ENCODE results near the gene FAM170B. TPM values are rescaled to one million over a fixed set of nuclear protein-coding genes. Genes with fewer than 3 reads are reported as not detected.
A peak's percentile ranks its signal among the peaks of the same experiment; 100 is the strongest.

The FAM170B gene
- not detected in 2 replicates for total RNA-seq (2014; rRNA removed; shearing (Covaris generic))

DNA sequence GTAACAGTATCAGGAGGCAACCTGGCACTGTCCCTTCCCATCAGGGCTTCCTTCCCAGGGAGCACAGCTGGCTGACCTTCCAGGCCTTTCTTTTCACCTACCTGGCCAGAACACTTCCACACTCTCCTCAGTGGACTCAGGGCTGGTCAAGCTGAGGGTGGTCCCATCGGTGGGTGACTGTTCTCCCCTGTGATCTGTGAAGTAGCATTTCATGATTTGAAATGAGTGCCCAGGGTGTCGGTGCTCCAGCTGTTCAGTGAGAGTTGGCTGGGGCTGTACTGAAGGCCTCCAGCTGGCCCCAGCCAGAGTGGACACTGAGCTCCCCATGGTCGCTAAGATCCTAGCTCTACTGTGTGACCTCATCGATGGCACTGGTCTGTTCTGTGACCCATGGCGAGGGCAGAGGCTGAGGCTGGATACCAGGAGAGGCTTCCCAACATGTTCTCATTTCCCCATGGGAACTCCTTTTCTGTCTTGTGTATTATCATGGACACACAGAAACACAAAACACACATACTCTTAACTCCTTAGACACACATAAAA, at the start of gene FAM170B:
Gene FAM170B, minus strand, starts transcription at position 316 of the 543 bp plus-strand sequence. Its CDS starts 103 bp downstream, at position 213.
- DNase-seq (ENCODE audit: low read depth) = no peak

DNA sequence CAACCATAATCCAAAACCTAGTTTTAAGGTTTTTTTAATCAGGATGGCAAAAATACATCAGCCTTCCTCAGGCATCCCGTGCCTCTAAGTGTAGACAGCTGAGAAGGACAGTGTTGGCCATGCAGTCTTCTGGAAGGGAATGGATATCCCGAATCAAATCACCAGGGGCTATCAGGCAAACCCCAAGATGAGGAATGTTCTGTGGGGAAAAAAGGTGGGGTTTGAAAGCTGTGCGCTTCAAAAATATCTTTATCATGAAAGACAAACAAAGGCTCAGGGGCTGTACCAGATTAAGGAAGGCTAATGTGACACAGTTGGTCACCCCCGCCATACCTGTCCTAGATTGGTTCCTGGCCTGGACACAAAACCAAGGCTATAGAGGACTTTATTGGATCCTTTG, 49.0 kb upstream of the FAM170B start:
- DNase-seq (ENCODE audit: low read depth) = no peak

DNA sequence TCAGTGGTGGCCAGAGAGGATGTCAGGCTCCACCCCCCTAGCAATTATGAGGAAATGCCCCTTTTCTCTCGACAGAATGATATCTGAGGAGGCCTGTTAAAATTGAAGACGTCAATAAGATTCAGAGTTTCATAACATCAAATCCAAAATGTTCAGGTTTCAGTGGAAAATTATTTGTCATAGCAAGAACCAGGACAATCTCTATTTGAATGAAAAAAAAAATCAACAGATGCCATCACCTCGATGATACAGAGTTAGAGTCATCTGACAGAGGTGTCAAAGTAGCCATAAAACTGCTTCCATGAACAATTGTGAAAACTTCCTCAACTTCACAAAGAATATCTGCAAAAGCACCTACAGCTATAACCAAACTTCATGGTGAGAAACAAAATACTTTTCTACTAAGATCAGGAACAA, 46.6 kb upstream of the FAM170B start:
- DNase-seq (ENCODE audit: low read depth) = no peak

DNA sequence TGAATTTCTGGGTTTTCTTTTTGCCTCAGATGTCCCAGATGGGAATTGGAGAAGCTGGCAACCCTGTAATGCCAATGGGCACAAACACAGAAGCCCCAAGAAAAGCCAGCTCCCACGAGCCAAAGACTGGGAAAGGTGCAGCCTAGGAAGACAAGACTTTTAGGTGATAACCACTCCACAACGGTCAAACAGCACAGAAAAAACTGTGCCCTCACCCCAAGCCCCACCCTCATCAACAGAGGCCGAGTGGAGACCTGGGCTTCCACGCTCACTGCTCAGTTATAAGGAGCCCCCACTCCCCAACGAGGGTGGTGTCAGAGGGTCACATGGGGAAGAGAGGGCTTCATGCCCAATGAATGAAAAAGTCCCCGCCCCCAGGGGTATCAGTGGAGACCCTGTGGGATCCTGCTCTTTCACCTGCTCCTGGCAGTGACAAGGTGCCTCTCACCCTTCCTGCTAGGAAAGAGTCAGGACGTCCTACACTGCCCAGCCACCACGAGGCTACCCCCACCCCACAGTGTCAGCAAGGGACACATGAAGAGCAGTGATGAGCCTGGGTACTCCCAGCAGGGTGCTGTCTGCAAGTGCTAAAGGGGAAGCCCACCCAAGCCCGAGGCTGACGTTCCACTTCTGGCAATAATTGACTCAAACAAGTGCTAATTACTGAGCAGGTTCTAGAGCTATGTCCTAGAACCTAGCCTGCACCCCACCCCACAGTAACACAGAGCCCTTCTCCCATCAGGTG, 46.0 kb upstream of the FAM170B start:
- no peak for DNase-seq (ENCODE audit: low read depth)

DNA sequence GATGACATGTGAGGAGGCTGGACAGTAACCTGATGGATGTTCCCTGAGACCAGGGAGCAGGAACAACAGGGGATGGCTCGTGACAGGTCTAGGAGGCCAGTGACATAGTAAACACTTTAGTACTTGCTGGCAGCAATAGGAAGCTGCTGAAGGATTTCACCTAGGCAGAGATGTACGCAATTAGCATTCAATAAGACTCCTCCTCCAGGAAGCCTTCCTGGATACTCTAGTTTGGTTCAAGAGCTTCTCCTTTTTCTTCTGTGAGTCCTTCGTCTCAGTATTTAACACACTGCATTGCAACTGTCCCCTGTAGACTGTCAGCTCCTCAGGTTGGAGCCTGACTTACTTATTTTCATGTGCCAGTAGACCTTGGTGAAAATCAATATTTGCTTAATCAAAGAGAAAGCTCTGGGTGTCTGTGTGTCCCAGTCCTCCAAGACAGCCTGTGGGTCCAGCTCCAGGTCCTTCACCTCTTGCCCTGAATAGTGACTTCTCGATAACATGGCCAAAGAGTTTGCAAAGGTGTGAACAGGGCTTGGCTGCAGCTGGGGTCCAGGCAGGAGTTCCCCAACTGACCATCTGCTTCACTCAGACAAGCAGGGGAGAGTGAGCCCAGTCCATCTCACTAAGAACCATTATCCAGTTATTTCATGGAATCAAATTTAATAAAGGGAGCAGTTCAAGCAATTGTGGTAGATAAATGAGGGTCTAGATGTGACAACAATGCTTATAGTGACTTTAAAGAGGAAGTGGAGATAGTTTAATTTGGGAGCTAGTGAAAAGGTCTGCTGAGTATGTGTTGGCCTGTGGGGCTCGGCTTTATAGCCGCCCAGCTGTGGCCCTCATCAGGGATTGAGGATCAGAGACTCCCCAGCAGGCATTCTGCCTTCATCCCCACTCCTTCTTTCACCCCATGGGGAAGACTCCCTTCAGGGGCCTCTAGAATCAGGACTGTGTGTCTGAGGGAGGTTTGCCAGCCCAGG, 45.0 kb upstream of the FAM170B start:
- DNase-seq (ENCODE audit: low read depth) = no peak

DNA sequence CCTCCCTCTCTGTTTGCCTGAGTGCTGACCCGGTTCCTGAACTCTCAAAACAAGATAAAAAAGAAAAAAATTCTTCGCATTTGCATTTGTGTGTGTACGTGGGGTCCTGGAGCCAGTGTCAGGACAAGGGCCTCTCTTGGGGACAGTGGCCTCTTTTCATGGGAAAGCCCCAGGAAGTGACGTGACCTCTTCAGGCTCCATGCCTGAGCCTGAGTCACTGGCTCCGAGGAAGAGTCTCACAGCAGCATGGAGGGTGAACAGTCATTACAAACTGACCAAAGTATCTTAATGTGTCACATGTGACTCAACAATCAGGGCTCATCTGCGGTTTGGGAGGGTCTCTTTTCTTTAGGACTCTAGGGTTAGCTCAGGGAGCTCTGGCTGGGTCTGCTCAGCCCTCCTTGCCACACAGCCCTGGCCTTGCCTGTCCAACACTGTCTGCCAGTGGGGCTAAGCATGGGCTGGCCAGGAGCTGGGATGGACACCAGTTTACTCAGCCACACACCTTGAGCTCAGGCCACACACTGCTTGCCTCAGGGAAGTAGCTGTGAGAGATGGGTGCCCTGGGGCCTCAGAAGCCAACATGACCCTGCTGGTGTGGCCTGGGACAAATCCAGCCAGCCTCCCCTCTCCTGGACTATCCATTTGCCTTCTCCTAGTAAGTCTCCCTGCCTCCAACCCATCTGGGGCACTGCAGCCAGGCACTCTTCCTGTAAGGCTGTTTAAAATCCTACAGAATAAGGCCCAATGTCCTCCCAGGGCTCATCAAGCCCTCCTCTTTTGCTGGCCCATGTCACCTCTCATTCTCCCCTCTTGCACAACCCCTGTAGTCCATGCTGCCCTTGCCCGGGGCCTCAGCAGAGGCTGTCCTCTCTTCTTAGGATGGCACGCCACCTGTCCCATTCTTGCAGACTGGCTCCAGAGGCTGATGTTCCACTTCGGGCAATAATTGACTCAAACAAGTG, 43.9 kb upstream of the FAM170B start:
- DNase-seq (ENCODE audit: low read depth) = peak; percentile 91

DNA sequence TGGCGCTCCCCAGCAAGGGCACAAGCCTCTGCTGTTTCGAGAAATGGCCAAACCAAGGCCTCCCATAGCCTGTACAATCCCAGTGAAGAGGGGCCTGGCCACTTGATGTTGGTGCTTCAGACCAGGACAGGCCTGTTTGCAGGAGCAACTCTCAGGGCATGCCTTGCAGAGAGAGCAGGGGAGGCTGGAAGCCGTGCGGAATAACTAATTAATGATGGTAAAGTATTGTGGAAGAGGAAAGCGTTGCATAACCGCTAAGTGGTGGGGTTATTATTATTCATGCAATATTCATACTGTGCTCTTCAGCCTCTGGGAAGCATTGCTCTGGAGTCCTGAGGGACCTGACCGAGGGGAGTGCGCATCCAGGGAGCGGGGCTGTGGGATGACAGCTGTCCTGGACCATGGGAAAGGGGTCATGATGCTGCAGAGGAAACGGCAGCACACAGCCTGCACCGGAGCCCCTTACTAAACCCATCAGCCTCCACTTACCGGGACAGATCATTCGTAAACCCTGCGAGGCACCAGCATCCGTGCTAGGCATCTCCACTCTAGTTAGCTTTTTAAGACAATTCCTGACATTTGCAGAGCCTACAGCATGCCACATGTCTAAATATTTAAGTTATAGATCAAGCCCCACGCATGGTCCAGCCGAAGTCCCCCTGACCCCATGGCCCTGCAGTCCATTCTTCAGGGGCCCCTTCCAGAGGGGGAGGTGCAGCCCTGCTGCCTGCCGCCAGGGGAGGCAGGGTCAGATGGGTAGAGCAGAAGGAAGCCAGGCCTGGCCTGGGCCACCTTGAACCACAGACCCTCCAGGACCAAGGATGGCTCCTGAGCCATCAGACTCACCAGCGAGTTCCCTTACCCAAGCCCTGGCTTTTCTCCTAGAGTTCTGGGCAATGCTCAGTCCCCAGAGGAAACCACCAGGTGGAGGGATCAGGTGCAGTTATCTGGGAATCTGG, 42.8 kb upstream of the FAM170B start:
- DNase-seq (ENCODE audit: low read depth) = no peak

DNA sequence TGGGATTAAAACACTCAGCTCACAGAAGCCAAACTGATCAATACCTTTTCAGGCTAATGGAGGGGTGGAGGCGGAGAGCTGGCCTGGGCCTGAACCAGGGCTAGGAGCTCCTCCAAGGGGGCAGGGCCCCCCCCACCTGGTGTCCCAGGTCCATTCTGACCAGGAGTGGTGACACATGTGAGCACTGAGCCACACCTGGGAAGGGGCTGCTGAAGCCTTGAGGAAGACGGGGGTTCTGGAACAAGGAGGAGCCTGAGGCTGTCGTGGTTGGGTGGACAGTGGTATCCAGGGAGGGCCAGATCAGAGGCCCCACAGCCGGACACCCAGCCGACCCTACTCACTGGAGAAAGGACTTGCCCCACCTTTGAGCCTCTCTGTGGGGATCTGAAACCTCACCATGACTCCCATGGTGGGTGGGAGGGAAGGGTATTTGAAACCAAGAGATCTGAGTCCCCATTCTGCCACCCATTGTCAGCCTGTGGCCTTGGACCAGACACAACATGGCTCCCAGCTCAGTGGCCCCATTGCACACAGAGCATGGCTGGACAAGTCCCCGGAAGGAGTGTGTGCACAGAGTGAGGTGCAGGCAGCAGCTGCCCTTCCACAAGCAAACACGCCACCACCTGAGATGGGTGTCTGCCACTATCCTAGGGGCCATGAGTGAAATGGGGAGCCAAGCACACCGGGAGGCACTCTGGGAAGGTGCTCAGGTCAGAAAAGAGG, 41.9 kb upstream of the FAM170B start:
- no peak for DNase-seq (ENCODE audit: low read depth)

DNA sequence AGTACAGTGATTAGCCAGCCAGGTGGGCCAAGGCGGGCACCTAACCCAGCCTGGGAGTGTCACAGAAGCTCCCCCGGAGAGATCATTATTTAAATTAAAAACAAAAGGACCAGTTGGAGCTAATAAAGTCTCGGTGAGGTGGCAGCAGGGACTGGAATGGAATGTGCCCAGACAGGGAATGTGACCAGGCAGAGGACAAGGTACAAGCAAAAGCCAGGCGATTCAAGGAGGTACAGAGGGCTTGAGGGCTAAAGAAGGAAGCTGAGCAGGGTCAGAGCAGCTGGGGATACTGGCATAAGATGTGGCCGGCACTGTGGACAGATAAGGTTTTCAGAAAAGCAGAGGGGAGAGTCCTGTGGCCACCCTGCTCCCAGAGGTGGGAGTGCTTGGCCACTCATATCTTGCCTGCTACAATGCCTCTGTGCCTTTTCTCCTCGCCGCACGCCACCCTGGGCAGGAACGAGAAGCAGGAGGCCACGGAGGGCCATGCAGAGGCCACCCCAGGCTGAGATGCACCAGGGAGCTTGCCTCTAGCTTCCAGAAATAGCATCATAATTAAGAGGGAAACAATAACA, 41.2 kb upstream of the FAM170B start:
- no peak for DNase-seq (ENCODE audit: low read depth)

DNA sequence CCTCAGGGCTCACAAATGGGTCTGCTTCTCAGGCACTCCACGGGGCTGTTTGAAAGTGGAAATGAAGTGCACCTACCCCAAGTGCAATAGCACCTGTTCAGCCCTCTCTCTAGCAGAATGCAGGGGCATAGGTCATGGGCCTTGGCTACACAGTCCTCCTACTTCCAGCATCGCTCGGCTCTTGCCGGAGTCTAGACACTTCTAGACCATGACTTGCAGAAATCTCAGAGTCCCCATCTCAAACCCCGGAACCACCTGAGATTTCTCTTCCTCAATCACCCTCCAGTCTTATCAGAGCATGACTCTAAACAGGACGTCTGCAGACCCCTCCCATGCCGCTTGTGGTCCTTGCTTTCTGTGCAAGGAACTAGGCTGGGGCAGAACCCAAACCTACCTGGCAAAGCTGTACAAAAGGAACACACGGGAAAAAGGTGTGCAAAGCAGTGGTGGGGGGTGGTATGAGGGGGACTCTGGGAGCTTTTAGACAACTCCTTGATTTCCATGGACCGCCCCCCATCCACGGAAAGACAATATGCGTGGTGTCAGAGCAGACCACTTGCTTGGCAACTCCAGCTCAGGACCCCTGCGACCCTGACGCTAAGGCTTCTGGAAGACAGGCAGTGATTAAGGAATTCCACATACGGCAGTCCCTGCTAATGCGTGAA, 40.6 kb upstream of the FAM170B start:
- DNase-seq (ENCODE audit: low read depth) = no peak

DNA sequence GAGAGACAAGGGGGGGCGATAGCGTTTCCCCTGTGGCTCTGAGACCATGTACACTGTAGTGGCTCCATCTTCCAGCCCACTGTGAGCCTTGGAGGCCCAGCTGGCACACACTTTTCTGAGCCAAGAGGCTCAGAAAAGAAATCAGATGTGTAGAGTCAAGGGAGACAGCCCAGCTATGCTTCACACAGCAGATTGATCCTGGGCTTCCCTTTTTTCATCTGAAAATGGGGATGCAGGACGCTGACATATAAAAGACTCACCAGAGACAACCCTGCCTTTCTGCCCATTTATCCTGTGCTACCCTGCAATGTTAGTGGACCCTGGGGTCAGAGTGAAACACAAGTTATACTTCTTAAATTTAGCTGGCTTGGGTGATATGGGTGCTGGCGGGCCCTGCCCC, 40.0 kb upstream of the FAM170B start:
- no peak for DNase-seq (ENCODE audit: low read depth)

DNA sequence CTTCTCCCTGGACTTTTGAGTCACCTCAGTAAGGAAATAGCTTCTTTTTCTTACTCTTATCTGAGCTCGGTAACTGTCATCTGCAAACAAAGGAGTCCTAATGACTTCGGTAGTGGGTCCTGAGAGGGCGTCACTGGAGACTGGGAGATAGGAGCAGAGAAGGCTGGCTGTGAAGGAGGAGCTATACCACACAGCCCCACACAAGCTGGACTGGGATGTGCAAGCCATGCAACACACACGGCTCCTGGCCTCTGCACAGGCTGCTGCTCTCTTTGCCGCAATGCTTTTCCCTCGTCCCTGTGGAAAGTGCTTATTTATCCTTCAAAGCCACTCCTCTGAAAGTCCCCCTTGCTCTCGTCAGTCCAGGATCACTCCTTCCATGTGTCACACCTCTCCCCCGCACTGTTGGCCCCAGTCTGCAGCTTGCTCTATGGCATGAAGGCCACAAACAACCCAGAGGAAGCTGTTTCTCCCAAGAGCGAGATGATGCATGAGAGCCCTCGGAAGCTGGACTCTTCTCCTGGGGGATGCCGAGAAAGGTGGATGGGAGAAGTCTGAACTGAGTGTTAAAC, 39.5 kb upstream of the FAM170B start:
- no peak for DNase-seq (ENCODE audit: low read depth)

DNA sequence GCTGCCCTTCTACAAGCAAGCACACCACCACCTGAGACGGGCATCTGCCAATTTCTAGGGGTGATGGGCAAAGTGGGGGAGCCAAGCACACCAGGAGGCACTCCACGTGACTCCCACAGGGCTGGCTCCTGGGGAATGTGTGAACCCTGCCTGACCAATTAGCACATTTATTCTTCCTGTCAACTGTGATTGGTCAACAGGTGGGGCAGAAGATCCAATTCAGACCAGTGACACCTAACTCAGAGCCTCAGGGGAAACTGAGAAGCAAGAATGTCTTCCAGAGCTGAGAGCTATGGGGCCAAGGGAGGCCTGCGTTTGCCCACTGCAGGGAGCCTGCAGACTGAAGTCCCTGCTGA, 38.9 kb upstream of the FAM170B start:
- DNase-seq (ENCODE audit: low read depth) = no peak

DNA sequence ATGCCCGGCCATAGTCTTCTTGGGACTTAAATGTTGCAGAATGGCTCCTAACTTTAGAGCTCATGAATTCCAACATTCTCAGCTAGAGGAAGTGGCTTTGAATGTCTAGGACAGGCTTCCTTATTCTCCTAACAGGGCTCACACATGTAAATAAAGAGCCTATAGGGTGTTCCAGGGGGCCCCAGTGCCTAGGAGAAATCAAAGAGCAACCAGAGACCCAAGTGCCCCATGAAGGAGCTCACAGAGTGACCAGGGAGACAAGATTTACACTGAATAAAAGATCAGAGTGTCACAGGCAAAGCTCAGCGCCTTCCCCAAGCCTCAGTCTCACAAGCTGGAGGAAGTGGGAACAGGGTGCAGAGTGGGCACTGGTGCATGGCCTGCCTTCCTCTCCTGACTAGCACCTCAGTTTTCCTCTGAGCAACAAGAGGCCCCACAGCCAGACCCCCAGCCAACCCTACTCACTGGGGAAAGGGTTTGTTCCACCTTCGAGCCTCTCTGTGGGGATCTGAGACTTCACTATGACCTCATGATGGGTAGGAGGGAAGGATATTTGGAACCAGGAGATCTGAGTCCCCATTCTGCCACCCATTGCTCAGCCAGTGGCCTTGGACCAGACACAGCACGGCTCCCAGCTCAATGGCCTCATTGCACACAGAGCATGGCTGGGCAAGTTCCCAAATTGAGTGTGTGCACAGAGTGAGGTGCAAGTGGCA, 38.4 kb upstream of the FAM170B start:
- no peak for DNase-seq (ENCODE audit: low read depth)

DNA sequence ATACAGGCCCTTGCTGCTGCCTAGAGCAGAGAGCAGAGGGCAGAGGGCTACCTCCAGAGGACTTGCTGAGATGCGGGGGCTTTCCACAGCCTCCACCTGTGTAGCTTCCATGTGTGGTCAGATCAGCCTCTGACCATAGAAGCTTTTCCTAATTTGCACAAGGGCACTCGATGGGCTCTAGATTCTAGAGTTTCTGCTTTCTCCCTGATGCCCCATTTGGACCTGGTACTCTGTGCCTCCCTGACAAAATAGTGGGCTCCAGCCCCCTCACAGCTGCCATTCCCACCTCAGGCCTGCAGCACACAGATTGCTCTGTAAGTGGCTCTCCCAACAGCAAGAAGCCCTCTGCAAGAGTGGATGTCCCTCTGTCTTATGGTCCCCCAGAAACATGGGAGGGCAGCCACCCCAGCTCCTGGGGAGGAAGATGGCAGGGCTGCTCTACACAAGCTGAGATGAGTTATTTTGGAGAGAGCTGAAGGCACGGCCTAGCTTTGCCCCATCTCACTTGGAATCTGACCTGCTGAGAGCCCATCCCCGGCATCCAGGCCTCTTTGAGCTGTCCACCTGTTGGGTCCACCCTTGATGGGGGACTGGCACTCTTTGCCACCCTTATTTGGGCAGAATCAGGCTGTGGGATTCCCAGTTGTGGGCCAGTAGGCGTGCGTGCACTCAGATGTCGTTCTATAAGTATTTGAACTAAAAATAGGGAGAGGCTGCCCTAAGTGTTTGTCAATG, 37.7 kb upstream of the FAM170B start:
- no peak for DNase-seq (ENCODE audit: low read depth)

DNA sequence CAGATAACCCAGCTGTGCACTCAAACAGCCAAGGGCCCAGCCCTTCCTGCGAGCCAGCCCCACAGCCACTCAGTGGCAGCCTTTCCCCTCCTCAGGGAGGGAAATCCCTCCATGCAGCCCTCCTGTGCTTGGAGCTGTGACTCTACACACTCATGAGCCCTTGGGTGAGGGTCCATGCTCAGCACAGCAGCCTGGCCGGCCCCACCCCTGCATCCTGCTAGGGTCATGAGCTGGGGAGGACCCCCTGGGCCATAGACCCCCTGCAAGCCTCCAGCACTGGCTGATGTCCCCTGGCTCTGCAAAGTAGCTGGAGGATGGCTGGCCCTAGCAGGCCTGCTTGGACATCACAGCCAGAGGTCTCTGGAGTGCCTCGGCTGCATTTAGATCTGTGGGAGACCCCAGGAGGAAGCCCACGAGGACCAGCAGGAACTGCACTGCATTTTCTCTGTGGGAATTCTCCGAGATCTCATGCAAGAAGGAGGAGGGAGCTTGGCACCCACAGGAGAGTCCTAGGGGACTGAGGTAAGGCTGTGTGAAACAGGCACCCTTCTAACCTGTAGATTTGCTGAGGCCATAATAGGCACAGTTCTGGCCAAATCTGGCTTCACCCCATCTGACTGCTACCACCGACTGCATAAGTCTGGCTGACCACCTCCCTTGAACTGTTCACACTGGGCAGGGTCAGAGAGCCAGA, 37.0 kb upstream of the FAM170B start:
- no peak for DNase-seq (ENCODE audit: low read depth)

Data from Daoy (cell line).